Measurements from ENCODE around the gene FAM124A. TPM values are rescaled to one million over a fixed set of nuclear protein-coding genes. Genes with fewer than 3 reads are reported as not detected.

FAM124A gene
- total RNA-seq, 1 experiment from 2014 or later = 1.1 TPM

DNA sequence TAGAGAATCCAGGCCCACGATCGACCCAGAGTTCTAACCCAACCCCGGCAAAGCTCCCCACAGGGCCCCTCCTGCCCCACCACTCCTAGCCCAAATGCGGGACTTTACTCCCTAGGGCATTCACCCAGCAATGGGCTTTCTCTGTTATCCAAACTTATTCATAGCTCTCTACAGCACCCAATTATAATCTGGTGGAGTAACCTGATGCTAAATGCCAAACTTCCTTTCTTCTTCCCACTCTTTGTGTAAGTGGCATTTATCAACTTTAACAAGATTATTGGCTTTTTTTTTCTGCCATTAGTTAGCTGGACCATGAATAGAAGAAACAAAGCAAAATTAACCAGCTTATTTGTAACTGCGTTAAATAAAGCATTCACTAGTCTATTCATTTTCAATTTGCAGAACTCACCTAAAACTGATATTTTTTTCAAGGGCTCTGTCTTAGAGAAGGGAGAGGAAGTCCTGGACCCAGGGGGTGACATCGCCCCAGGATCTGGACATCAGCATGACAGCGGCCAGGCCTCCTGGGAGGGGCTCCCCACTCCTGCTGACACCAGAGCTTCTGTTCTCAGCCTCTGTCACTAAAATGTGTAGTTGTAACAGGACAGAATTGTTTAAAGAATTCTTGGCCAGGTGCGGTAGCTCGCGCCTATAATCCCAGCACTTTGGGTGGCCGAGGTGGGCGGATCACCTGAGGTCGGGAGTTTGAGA, 1.5 kb downstream of the FAM124A start:
- CTCF ChIA-PET = interaction anchor here (0.9 kb wide), 1 partner anchor 62 kb away, joined by 4 read pairs; no protein-coding TSS in a partner anchor

GRCh38 chr13:51225029-51225428, 2.8 kb downstream of the FAM124A start:
- Histone ChIP-seq H3K36me3 (ENCODE audit: control insufficient read depth, insufficient read depth, low read length) (no peaks in the 10 kb centered on the region), H3K4me1 (ENCODE audit: control insufficient read depth, insufficient read depth, low read length) (no peaks in the 10 kb centered on the region), H3K9me3 (ENCODE audit: control insufficient read depth, insufficient read depth, low read depth, low read length) (no peaks in the 10 kb centered on the region), H3K4me3 (ENCODE audit: low read depth in 2 of 2, low read length in 2 of 2) (no peak overlapping the region), H3K27me3 (ENCODE audit: control insufficient read depth, insufficient read depth, low read length) (peaks cover 5% of the 10 kb centered on the region; the same call in 1 of the 2 replicates), H3K27ac (ENCODE audit: low read length) (no peak overlapping the region)
- DNase-seq (ENCODE audit: low read depth, low spot score) = no peak
- intact Hi-C loops (cut with micrococcal nuclease; ENCODE audit: unreplicated experiment) = no loop called here
- TF ChIP-seq REST (IDR thresholded peaks at IDR 0.05; ENCODE audit: insufficient read depth in 1 of 2, low read depth in 2 of 2, low read length in 1 of 2) (no peak), SIN3A (IDR thresholded peaks at IDR 0.05; ENCODE audit: borderline replicate concordance, insufficient read depth, low read depth, low read length) (no peak), POLR2AphosphoS5 (IDR thresholded peaks at IDR 0.05; ENCODE audit: low read depth, low read length) (no peak), TCF7L2 (IDR thresholded peaks at IDR 0.05; ENCODE audit: low read depth, low read length) (no peak)
- TF ChIP-seq, protein P1, sequence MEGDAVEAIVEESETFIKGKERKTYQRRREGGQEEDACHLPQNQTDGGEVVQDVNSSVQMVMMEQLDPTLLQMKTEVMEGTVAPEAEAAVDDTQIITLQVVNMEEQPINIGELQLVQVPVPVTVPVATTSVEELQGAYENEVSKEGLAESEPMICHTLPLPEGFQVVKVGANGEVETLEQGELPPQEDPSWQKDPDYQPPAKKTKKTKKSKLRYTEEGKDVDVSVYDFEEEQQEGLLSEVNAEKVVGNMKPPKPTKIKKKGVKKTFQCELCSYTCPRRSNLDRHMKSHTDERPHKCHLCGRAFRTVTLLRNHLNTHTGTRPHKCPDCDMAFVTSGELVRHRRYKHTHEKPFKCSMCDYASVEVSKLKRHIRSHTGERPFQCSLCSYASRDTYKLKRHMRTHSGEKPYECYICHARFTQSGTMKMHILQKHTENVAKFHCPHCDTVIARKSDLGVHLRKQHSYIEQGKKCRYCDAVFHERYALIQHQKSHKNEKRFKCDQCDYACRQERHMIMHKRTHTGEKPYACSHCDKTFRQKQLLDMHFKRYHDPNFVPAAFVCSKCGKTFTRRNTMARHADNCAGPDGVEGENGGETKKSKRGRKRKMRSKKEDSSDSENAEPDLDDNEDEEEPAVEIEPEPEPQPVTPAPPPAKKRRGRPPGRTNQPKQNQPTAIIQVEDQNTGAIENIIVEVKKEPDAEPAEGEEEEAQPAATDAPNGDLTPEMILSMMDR (IDR thresholded peaks at IDR 0.05) = no peak
- in situ Hi-C loops (cut with HindIII; ENCODE audit: low pct_unique_long_range_greater_than_20kb, low sequenced_read_pairs) = no loop called here
- no peak for ATAC-seq
- BruUV-seq (replicated peaks) = no TSS peak
- ChIA-PET POLR2A (no interaction called here), CTCF (no interaction called here)

More for the DNA sequence above, 1.5 kb downstream of the FAM124A start:
- ATAC-seq = no peak
- H3K4me1 ChIP-seq (ENCODE audit: control insufficient read depth, insufficient read depth, low read length) = no peaks in the 10 kb centered on the region
- BruUV-seq (replicated peaks) = no TSS peak
- POLR2A ChIA-PET = interaction anchor here (0.7 kb wide), 1 partner anchor 9 kb away, joined by 3 read pairs; no protein-coding TSS in a partner anchor
- DNase-seq (ENCODE audit: low read depth, low spot score) = no peak
- in situ Hi-C loops (cut with HindIII; ENCODE audit: low pct_unique_long_range_greater_than_20kb, low sequenced_read_pairs) (no loop called here), intact Hi-C loops (cut with micrococcal nuclease; ENCODE audit: unreplicated experiment) (no loop called here)
- no peaks in the 10 kb centered on the region for H3K9me3 ChIP-seq (ENCODE audit: control insufficient read depth, insufficient read depth, low read depth, low read length)
- no peak for TF ChIP-seq POLR2AphosphoS5 (IDR thresholded peaks at IDR 0.05; ENCODE audit: low read depth, low read length)
- TF ChIP-seq, protein P1 (IDR thresholded peaks at IDR 0.05) = no peak
- TF ChIP-seq SIN3A (IDR thresholded peaks at IDR 0.05; ENCODE audit: borderline replicate concordance, insufficient read depth, low read depth, low read length) = no peak
- TF ChIP-seq TCF7L2 (IDR thresholded peaks at IDR 0.05; ENCODE audit: low read depth, low read length) = no peak
- TF ChIP-seq REST (IDR thresholded peaks at IDR 0.05; ENCODE audit: insufficient read depth in 1 of 2, low read depth in 2 of 2, low read length in 1 of 2) = no peak
- H3K27ac ChIP-seq (ENCODE audit: low read length) = no peak overlapping the region
- H3K36me3 ChIP-seq (ENCODE audit: control insufficient read depth, insufficient read depth, low read length) = no peaks in the 10 kb centered on the region
- no peak overlapping the region for H3K4me3 ChIP-seq (ENCODE audit: low read depth in 2 of 2, low read length in 2 of 2)
- H3K27me3 ChIP-seq (ENCODE audit: control insufficient read depth, insufficient read depth, low read length) = peaks cover 5% of the 10 kb centered on the region; the same call in 1 of the 2 replicates

Measured in Panc1 (cell line).